ENCODE measurements around the gene TSSK6.
"Not testable (repeated sequence)": the region's sequence is repeated elsewhere in the genome, so short reads cannot be mapped to it uniquely, and the experiment has no call there.

The TSSK6 gene

DNA sequence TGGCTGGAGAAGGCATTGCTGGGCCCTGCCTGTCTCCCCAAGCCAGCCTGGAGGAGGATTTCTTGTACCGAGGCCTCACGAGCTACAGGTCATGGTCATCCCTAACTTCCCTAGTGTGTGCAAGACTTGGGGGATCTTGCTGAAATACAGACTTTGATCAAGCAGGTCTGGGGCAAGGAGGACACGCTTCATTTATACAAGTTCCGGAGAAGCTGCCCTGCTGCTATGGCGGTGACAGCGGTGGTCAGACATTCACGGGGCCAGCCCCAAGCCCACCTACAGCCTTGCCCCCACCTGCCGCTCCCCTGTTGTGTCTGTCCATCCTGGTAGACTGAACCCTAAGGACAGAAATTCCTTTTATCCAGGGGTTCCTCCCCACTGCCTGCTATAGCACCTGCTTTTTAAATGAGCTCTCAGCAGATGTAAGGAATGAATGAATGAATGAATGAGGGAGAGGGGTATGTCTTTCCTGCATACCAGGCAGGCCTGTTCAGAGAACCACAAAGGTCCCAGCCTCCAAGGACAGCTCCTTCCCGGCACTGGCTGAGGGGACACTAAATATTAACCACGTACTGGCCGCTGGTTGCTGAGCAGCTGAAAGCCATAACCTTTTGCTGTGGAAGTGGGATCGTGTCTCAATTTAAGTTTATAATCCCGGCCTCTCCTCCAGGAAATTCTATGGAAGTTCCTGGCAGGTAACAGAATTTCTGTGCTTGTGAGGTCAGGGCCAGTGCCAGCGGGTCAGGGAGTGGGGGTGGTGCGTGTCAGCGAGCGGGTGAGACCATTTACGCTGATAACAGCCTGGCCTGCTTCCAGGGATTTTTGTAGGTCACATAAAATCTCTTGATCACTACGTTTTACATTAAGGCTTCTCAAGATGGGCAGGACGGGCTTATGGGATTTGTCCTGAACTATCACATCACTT lies 27.1 kb downstream of the TSSK6 start:
- DNase-seq (ENCODE audit: low read depth in 2 of 2), result no peak

DNA sequence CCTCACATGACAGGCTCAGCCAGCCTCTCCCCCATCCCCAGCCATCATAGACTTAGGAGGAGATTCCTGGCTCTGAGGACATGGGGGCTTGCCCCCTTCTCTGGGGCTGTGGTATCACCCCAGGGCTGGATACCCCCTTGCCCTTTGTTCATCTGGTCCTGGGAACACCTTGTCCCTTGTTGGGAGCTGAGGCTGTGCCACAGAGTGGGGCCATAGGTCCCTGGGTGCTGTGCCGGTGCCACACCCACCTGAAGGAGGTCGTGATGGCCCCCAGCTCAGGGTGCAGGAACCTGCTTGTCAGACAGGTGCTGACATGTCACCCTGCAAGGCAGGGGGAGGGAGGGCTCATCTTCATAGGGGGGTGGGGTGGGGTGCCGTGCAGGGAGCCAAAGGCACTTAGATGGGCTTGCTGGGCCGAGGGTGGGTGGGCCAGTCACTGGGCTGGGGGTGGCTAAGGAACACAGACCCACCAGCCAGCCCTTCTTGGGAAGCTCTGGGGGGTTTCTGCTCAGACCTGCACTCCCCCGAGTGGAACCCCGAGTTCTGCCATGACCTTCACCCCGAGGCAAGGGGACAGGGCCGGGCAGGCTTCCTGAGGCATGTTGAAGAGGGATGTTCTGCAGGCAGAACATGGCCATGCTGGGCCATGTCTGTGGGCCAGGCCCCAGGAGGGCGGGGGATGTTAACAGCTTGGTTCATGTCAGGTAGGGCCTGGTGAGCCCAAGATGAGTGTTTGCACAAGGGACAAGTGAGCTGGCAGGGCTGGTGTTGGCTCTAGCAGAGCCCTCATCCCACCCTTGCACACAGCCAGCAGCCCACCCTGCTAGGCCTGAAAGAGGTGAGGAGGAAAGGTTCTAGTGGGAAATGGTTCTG lies 28.0 kb downstream of the TSSK6 start:
- DNase-seq (ENCODE audit: low read depth in 2 of 2), result no peak

DNA sequence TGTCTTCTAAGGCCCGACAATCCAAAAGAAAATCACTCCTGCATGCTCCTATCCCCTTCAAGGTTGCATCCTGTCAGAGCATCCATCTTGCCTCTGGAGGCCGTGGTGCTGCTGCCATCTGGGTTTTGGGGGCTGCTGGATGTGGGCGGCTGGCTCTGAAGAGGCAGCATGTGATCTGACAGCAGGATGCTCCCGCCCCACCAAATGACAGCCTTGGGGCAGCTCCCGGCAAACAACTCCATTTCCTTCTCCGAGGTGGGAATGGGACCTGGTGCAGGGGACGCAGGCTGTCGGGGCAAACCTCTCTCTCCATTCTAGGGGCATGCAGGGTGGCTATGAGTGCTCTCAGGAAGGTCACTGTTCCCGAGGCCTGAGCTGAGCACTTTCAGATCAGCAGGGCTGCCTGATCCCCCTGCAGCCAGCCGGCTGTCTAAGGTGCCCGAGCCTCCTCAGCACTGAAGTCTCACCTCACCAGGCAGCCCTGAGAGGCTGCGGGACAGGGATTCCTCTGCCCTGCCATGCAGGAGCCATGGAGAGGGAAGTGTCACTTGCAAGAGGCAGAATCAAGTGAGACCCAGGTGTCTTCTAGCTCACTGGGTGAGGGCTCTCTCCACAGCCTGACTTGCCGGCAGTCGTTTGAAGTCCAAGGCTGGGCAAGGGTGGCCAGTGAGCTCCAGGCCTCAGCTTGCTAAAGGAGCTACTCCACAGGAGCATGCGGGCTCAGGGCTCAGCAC lies 28.8 kb downstream of the TSSK6 start:
- DNase-seq (ENCODE audit: low read depth in 2 of 2), result no peak

DNA sequence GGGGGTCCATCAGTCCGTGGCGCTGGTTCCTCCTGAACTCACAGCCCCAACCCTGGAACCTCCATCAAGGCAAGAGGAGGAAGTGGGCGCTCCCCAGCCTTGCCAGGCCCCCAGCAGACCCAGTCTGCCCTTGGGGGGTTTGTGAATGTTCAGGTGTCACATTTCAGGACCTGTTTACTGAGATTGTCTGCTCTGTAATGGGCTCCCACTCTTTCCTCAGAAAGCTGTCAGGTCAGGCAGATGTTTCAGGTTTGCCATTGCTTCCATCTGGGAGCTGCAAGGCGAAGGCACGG lies 29.4 kb downstream of the TSSK6 start:
- no peak for DNase-seq (ENCODE audit: low read depth in 2 of 2)

DNA sequence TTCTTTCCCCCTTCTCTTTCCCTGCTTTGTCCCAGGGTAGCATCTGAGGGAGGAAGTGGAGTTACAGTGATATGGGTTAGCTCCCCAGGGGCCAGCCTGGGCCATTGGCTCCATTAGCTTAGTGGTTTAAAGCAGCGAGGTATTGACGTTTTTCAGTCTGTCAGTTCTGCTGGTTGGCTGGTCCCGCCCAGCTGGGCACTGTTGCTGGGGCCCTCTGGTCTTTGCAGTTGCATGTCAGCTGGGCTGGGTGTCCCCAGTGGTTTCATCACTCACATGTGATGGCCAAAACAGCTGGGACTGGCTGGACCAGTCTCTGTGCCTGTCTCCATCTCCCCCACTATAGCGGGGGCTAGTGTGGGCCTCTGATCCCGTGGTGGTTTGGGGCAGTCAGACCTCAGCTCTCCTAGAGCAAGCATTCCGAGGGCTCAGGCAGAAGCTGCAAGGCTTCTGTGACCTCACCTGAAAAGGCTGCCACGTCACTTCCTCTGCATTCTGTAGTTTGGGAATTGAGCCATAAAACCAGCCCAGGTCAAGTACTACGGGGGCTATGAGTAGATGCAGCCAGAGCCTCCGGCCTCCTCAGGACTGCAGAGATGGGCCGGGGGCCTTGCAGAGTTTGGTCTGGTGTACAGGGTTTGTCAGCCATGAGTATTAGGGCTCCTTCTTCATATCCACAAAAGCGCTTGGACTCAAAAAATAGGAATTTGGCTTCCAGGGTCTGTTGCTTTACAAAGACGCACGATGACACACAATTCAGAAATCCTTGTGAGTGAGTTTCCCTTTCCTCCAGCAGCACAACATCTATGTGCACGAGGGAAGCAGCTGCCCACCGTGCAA lies 30.0 kb downstream of the TSSK6 start:
- DNase-seq (ENCODE audit: low read depth in 2 of 2), result no peak

- DNase-seq (ENCODE audit: low read depth in 2 of 2), result no peak
These were observed 32.3 kb downstream of the TSSK6 start for GRCh38 chr19:19482809-19483596.

DNA sequence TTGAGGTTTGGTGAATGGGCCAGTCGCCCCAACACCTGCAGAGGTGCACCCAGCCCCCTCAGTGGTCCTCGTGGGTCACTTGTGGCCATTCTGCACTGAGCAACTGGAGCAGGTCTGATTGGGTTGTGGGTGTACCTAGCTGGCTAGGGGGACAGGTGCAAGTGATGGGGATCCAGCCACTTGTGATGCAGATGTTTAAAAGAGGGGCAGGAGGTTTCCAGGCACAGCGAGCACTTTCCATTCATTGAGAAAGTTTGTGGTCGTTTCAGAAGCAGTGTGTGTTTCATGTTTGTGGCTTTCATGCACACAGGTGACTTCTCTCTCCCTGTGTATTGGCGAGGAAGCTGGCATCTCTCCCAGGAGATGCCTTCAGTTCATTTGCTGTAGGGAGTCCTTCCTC lies 34.7 kb downstream of the TSSK6 start:
- no peak for DNase-seq (ENCODE audit: low read depth in 2 of 2)

- no peak for DNase-seq (ENCODE audit: low read depth in 2 of 2)
These were observed 37.5 kb downstream of the TSSK6 start for GRCh38 chr19:19477705-19478383.

GRCh38 chr19:19475849-19476828 lies 39.2 kb downstream of the TSSK6 start:
- DNase-seq (ENCODE audit: low read depth in 2 of 2), result no peak

DNA sequence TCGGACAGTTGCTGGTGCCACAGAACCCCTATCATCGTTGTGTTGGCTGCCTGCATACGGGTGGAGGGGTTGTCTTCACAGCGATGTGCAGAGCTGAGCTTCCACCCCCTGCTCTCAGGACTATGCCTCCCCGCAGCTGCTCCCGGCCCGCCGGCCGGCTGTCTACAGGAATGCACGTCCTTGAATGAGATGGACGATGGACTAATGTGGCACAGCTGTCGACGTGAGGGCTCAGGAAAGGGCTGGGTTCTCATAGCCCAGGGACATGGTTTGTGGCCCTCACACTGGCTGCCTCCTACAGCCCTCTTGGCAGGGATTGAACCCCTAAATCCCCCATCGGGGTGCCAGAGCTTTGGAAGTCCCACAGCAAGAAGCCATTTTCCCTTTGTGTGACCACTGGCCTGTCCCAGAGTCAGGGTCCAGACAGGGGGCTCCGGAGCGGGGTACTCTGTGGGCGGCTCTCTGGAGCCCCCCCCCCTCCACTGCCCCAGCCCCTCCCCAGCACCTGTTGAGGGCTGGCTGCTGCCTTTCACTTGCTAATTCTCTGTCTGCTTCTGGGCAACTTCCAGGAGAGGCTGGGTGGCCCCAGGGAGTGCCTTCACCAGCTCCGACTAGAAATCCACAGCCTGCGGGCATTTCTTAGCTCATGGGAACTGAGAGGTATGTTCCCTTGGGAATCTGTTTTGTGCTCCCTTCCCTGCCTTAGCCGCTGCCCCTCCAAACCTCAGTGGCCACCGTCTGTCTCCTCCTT lies 40.2 kb downstream of the TSSK6 start:
- no peak for DNase-seq (ENCODE audit: low read depth in 2 of 2)

DNA sequence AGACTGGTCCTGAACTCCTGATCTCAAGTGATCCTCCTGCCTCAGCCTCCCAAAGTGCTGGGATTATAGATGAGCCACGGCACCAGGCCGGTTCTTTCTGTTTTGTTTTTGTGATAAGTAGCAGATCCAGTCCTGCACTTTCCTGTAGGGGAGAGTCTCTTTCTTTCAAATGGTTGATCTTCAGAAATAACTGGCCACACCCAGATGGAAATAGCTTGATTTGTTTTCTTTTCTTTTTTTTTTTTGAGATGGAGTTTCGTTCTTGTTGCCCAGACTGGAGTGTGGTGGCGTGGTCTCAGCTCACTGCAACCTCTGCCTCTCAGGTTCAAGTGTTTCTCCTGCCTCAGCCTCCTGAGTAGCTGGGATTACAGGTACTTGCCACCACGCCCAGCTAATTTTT lies 43.2 kb downstream of the TSSK6 start:
- not testable (repeated sequence) for DNase-seq (ENCODE audit: low read depth in 2 of 2)

GRCh38 chr19:19471682-19472081 lies 43.7 kb downstream of the TSSK6 start:
- DNase-seq (ENCODE audit: low read depth in 2 of 2), result no peak

DNA sequence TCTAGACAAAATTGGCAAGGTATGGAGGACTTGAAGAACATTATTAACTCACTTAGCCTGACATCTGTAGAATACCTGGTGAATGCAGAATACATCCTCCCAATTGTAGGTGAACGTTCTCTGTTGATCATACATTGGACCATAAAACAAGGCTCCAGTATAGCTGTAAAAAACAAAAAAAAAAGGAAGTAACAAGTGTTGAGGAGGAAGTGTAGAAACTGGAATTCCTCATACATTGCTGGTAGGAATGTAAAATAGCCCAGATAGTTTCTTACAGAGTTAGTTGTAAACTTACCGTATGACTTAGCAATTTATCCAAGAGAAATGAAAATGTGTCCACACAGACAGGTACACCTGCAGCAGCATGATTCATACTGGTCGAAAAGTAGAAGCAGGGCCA lies 44.8 kb downstream of the TSSK6 start:
- DNase-seq (ENCODE audit: low read depth in 2 of 2), result no peak

GRCh38 chr19:19468424-19469050 lies 46.8 kb downstream of the TSSK6 start:
- no peak for DNase-seq (ENCODE audit: low read depth in 2 of 2)

GRCh38 chr19:19466201-19466600 lies 49.1 kb downstream of the TSSK6 start:
- no peak for DNase-seq (ENCODE audit: low read depth in 2 of 2)

DNA sequence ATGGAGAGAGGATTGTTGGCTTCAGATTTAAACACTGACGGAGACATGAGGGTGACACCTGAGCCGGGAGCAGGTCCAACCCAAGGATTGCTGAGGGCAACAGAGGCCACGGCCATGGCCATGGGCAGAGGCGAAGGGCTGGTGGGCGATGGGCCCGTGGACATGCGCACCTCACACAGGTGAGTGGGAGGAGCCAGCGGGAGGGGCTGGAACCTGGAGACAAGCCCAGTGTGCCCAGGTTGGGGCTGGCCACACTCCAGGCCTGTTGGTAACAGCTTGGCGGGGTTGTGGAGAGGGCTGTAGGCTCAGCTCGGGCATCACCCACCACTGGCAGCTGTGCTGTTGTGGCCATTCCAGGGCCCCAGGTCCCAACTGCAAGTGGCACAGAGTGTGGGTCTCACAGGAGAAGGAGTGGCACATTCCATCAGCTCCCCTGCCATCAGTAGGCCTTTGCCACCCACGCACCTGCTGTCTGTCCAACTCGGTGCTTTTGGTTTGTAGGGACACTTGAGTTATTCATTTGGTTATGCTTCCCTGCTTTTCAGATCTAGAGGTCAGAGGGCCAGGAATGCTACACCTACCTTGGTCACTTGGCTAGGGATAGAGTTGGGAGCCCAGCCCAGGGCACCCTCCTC lies 49.8 kb downstream of the TSSK6 start:
- no peak for DNase-seq (ENCODE audit: low read depth in 2 of 2)

All from stimulated activated CD8-positive, alpha-beta memory T cell treated with anti-CD3 and anti-CD28 coated beads, Interleukin-15, amount 100 ng/mL, for 4 hours (primary cell).